GM21619 (cell line): ENCODE measurements around the gene PTPN7.
"Not testable (repeated sequence)": the region's sequence is repeated elsewhere in the genome, so short reads cannot be mapped to it uniquely, and the experiment has no call there.

Experiments used
- ATAC-seq: cut with Tn5 transposase; IDR thresholded peaks from one replicate; pipeline ENCODE4 v1.9.1; 2021; ENCODE audit not compliant: unreplicated experiment

Gene PTPN7

DNA sequence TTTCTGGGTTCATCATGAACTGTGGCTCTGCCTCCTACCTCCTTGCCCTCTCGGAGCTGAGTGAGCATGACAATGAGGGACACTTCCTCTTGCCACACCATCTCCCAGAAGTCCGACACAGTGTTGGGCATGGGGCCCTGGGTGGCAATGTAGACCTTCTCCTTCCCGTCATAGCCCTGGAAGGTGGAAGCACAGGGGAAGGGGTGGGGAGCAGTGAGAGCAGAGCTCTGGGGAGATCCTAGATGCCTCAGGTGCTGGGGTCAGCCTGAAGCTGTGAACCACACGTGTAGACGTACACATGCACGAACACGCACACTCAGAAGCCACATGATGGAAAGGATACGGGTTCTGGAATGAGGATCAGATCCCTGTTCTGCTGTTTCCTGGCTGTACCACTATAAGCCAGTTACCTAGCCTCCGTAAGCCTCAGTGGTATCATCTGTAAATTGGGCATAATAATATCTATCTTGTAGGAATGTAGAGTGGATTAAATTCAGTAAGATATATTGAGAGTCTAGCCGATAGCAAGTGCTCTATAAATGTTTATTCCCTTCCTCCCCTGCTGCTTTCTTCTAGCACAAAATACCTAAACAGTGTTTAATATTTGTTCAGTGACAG is 6.1 kb downstream of the PTPN7 start:
- no peak for ATAC-seq

- ATAC-seq = no peak
Observed at GRCh38 chr1:202153284-202153683, 7.1 kb downstream of the PTPN7 start.

GRCh38 chr1:202152399-202152798 is 8.0 kb downstream of the PTPN7 start:
- ATAC-seq = no peak

GRCh38 chr1:202151045-202151444 is 9.4 kb downstream of the PTPN7 start:
- ATAC-seq = no peak

DNA sequence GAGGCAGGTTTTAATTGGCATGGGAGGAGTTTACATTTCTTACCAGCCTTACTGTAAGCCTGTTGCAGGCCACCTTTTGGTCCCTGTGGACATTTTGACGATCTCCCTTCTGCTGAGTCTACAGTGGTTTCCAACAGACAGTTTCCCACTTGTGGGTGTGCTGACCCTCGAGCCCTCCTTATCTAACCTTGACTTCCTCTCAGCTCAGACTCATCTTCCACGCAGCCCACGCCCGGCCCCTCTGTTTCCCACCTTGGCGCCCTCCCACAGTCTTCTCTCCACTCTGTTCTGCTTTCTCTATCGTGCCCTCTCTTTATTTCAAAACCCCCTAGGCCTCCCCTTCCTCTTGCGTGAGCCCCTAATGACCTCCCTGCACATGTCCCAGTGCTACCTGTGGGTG is 9.8 kb downstream of the PTPN7 start:
- no peak for ATAC-seq

- ATAC-seq = no peak
Observed at GRCh38 chr1:202150187-202150586, 10.2 kb downstream of the PTPN7 start.

- ATAC-seq = no peak
Observed at GRCh38 chr1:202149566-202149965, 10.8 kb downstream of the PTPN7 start.

DNA sequence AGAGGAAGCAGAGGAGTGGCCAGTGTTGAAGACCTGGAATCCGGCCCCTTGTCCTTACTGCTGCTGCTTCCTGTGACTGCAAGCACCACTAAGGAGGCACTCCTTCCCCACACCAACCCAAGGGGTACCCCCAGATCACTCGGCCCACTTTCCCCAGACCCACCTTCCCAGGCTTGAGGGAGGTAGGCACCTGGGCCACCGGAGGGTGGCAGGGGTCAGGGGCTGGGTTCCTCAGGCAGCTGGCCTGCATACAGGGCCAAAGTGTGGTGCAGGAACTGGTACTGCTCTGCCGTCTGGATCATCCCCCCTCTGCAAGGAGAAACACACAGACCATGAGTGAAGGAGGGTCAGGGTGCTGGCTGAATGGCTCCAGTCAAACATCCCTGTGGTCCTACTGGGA is 12.0 kb downstream of the PTPN7 start:
- ATAC-seq = no peak

- no peak for ATAC-seq
Observed at GRCh38 chr1:202146993-202147392, 13.4 kb downstream of the PTPN7 start.

DNA sequence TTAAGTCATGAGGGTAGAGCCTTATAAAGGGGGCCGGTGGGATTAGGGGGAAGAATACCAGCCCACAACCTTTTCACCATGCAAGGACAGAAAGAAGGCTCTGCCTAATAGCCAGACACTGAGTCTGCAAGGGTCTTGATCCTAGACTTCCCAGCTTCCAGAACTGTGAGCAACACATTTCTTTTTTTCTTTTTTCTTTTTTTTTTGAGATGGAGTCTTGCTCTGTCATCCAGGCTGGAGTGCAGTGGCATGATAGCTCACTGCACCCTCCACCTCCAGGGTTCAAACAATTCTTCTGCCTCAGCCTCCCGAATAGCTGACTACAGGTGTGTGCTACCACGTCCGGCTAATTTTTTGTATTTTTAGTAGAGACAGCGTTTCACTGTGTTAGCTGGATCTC is 14.1 kb downstream of the PTPN7 start:
- no peak for ATAC-seq

- ATAC-seq = not testable (repeated sequence)
Observed at GRCh38 chr1:202145744-202146140, 14.7 kb downstream of the PTPN7 start.

- no peak for ATAC-seq
Observed at GRCh38 chr1:202145068-202145743, 15.2 kb downstream of the PTPN7 start.

- ATAC-seq = peak; percentile 63
Observed at GRCh38 chr1:202144402-202145067, 15.9 kb downstream of the PTPN7 start, which contains the start of gene ARL8A. Gene ARL8A (minus strand): TSS chr1:202144737. CDS start chr1:202144572, 165 bp downstream.

GRCh38 chr1:202143768-202144401 is 16.5 kb downstream of the PTPN7 start:
- ATAC-seq = peak; percentile 34

DNA sequence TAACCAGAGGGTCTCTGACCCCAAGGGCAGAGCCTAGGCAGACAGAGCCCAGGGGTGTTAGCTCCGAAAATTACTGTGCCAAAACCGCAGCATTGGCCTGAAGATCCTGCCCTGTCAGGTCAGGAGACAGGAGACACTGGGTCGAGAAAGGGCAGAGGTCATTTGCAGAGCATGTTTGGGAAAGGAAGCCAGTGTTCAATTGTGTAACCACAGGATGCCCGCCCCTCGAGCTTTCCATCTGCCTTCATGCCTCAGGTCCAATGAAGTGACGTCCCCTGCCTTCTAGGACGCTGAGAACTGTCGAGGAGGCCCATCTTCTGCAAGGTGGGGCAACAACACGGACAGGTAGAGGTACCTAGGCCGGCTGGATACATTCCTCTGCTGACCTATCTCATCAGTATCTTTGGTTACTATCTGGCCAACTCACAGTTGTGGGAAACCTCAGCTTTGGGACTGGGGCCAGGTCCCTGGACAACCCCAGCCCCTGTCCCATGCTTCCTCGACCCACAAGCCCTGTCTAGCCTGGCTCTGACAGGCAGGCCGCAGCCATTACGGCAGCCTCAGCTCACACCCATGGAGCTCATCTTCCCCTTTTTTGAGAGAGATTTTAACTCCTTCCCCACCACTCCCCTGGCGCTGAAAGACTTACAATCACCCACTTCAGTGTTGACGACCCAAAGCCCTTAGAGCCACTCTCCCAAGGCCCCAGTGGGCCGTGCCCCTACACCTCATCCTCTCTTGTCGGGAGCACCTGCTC is 17.2 kb downstream of the PTPN7 start:
- ATAC-seq = peak; percentile 10

- ATAC-seq = not testable (repeated sequence)
Observed at GRCh38 chr1:202141468-202141867, 18.9 kb downstream of the PTPN7 start.

GRCh38 chr1:202140833-202141232 is 19.6 kb downstream of the PTPN7 start:
- no peak for ATAC-seq

- ATAC-seq = no peak
Observed at GRCh38 chr1:202135221-202135721, 25.1 kb downstream of the PTPN7 start.

DNA sequence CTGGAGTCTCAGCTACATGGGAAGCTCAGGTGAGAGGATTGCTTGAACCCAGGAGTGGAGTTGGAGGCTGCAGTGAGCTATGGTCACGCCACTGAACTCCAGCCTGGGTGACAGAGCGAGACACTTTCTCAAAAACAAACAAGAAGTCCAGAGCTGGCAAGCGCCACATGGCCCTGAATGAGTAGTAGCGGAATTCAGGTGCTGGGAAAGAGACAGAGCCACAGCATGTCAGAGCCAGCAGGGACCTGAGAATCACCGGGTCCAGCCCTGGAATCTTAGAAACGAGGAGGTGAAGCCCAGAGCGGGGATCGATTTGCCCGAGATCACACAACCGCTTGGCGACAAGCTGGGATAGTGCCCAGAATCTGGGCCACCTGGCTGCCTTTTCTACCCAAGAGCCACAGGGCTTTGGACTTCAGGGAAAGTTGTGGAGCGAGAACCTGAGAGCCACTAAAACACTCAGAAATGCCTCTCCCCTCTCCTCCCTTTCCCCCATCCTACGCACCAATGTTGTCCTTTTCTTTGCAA is 25.7 kb downstream of the PTPN7 start:
- ATAC-seq = no peak

- ATAC-seq = no peak
Observed at GRCh38 chr1:202133989-202134388, 26.4 kb downstream of the PTPN7 start.

GRCh38 chr1:202133496-202133895 is 26.9 kb downstream of the PTPN7 start:
- no peak for ATAC-seq
